ENCODE measurements around the gene ARL6IP1.

GRCh38 chr16:18829251-18829650, 27.9 kb upstream of the ARL6IP1 start:
- no peak for TF ChIP-seq CTCF (IDR thresholded peaks at IDR 0.05)
- TF ChIP-seq POLR2AphosphoS5 (IDR thresholded peaks at IDR 0.05; ENCODE audit: low read depth, low read length), result no peak
- TF ChIP-seq SMC3 (IDR thresholded peaks at IDR 0.05; ENCODE audit: low read depth, low read length), result no peak
